HUES48 (cell line): ENCODE measurements around the gene LRRC26.

Experiments used
- H3K27ac ChIP-seq: one replicate; pipeline ENCODE4 v1.7.0; 2013; ENCODE audit warnings: low read depth, low read length, inconsistent platforms
- H3K27me3 ChIP-seq: 2 replicates; pipeline ENCODE4 v1.6.1; 2013; ENCODE audit warnings: mild to moderate bottlenecking, low read length; ENCODE audit not compliant: control insufficient read depth, insufficient read depth
- H3K36me3 ChIP-seq: 2 replicates; pipeline ENCODE4 v1.6.1; 2013; ENCODE audit warnings: low read length; ENCODE audit not compliant: control insufficient read depth, insufficient read depth
- H3K4me1 ChIP-seq: 2 replicates; pipeline ENCODE4 v1.6.1; 2013; ENCODE audit warnings: mild to moderate bottlenecking, low read length; ENCODE audit not compliant: control insufficient read depth, insufficient read depth
- H3K4me3 ChIP-seq: 2 replicates; pipeline ENCODE4 v1.5.1; 2013; ENCODE audit warnings: mild to moderate bottlenecking, low read depth, low read length
- H3K9ac ChIP-seq: 2 replicates; pipeline ENCODE4 v1.6.1; 2013; ENCODE audit warnings: mild to moderate bottlenecking, low read depth, low read length, moderate library complexity
- H3K9me3 ChIP-seq: 2 replicates; pipeline ENCODE4 v1.6.1; 2013; ENCODE audit warnings: low read length; ENCODE audit not compliant: control insufficient read depth, insufficient read depth

LRRC26 gene

DNA sequence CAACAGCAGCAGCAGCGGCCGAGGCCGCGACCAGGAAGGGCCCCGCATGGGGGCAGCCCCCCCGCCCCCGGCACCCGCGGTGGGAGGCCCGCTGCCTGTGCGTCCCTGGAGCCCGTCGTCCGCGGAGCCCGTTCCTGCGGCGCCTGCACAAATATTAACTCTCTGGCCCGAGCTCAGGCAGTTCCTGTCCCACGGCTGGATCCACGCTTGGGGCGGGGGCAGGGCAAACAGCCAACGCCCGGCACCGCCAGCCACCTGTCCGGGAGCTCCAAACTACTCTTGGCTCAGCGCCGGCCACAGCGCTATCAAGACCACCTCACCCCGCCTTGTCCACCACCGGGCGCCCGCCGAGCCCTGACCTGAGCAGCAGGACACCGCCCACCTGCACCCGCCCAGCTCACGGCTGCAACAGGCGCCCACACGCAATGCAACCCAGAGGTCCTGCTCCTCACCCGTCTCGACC lies at the start of gene LRRC26:
LRRC26 (minus strand) TSS at position 156 of the 463 bp plus-strand sequence; CDS start at position 48, 108 bp downstream.
- Histone ChIP-seq H3K9me3 (no peaks in the 10 kb centered on the region), H3K27me3 (peaks cover 86% of the 10 kb centered on the region), H3K36me3 (no peaks in the 10 kb centered on the region), H3K4me1 (no peaks in the 10 kb centered on the region; the same call in 1 of the 2 replicates), H3K27ac (no peak within 1 kb of the TSS), H3K9ac (no peak within 1 kb of the TSS), H3K4me3 (peak within 1 kb of the TSS; percentile 59)

- H3K27ac ChIP-seq, result peak overlapping the region; percentile 35
- peaks cover 5% of the 10 kb centered on the region for H3K27me3 ChIP-seq
- no peak overlapping the region for H3K4me3 ChIP-seq
- H3K9ac ChIP-seq, result no peak overlapping the region
- H3K4me1 ChIP-seq, result no peaks in the 10 kb centered on the region
- H3K9me3 ChIP-seq, result no peaks in the 10 kb centered on the region
- H3K36me3 ChIP-seq, result peaks cover 26% of the 10 kb centered on the region
Measured at GRCh38 chr9:137218754-137219271, 49.0 kb upstream of the LRRC26 start.

GRCh38 chr9:137218212-137218753 lies 48.4 kb upstream of the LRRC26 start:
- Histone ChIP-seq H3K9ac (no peak overlapping the region), H3K36me3 (peaks cover 32% of the 10 kb centered on the region), H3K27ac (peak overlapping the region; percentile 35), H3K9me3 (no peaks in the 10 kb centered on the region), H3K27me3 (peaks cover 5% of the 10 kb centered on the region), H3K4me1 (no peaks in the 10 kb centered on the region), H3K4me3 (no peak overlapping the region)

- no peak overlapping the region for H3K4me3 ChIP-seq
- H3K9ac ChIP-seq, result no peak overlapping the region
- H3K9me3 ChIP-seq, result no peaks in the 10 kb centered on the region
- peaks cover under 1% of the 10 kb centered on the region; the same call in 1 of the 2 replicates for H3K27me3 ChIP-seq
- no peak overlapping the region for H3K27ac ChIP-seq
- H3K36me3 ChIP-seq, result peaks cover 34% of the 10 kb centered on the region
- H3K4me1 ChIP-seq, result no peaks in the 10 kb centered on the region
Measured at GRCh38 chr9:137217276-137218211, 47.7 kb upstream of the LRRC26 start.

DNA sequence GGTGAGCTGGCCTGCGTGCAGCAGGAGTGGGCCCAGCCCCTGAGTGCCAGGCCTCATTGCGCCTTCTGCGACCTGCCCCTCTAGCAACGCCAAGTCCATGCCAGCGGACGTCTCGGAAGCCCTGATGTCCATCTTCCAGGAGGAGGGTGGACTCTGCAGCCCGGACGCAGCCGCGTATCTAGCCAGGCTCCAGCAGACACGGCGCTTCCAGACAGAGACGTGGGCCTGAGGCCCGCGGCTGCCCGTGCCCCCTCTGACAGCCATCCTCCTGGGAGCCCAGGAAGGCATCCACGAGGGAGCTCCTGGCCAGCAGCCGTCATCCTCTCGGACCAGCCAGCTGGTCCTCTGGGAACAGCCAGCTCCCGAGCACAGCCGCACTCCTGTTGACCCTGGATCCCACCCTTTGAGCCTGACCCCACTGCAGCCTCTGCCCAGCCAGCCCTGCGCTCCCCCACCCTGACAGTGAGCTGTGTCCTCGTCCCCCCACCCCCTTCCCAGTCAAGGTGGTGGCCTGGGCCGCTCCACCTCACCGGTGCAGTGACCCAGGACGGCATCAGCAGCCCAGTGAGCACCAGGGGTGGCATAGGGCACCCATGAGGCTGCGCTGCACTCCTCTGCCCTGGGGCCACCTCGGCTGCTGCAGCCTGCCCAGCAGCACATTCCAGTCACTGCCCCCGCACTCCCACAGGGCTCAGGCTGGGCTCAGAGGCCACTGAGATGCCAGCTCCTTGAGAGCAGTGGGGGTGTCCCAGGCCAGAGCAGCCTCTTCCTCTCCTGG lies 46.5 kb upstream of the LRRC26 start:
- Histone ChIP-seq H3K27ac (no peak overlapping the region), H3K4me1 (no peaks in the 10 kb centered on the region), H3K9me3 (no peaks in the 10 kb centered on the region), H3K36me3 (peaks cover 34% of the 10 kb centered on the region), H3K9ac (no peak overlapping the region), H3K4me3 (no peak overlapping the region), H3K27me3 (no peaks in the 10 kb centered on the region)

DNA sequence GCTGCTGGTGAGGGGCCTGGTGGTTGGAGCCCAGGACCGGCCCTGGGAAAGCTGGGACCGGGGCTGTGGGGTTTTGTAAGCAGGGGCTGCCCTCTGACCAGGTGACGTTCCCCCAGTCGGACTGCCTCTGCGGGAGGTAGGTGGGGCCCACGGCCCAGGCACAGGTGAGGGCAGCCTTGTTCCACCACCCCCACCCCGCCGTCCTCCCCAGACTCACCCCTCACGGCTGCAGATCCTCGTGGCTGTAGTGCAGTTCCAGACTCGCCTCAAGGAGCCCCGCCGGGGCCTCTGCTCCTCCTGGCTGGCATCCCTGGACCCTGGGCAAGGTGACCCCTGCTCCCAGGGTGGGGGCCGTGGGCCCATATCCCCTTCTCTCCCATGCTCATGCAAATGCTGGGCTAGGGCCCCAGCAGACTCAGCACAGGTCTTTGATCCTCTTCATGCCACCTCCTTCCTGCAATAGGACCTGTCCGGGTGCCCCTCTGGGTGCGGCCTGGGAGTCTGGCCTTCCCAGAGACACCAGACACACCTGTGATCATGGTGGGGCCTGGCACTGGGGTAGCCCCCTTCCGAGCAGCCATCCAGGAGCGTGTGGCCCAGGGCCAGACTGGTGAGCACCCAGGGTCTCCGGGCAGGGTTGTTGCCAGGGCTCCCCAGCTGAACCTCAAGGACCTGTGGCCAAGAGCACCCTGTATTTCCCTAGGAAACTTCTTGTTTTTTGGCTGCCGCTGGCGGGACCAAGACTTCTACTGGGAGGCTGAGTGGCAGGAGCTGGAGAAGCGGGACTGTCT lies 45.5 kb upstream of the LRRC26 start:
- no peaks in the 10 kb centered on the region for H3K4me1 ChIP-seq
- no peak overlapping the region for H3K4me3 ChIP-seq
- H3K27me3 ChIP-seq, result no peaks in the 10 kb centered on the region
- H3K9me3 ChIP-seq, result no peaks in the 10 kb centered on the region
- H3K36me3 ChIP-seq, result peaks cover 36% of the 10 kb centered on the region
- no peak overlapping the region for H3K27ac ChIP-seq
- no peak overlapping the region for H3K9ac ChIP-seq

DNA sequence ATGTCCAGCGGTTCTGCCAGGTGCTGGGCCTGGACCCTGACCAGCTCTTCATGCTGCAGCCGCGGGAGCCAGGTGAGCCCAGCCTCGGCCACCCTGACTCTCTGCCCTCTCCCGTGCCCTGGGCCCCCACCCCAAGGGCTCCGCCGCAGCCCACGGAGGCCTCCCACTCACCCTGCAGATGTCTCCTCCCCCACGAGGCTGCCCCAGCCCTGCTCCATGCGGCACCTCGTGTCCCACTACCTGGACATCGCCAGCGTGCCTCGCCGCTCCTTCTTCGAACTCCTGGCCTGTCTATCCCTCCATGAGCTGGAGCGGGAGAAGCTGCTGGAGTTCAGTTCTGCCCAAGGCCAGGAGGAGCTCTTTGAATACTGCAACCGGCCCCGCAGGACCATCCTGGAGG lies 44.8 kb upstream of the LRRC26 start:
- H3K27me3 ChIP-seq, result no peaks in the 10 kb centered on the region
- no peaks in the 10 kb centered on the region for H3K4me1 ChIP-seq
- H3K36me3 ChIP-seq, result peaks cover 40% of the 10 kb centered on the region
- H3K27ac ChIP-seq, result no peak overlapping the region
- no peak overlapping the region for H3K4me3 ChIP-seq
- no peaks in the 10 kb centered on the region for H3K9me3 ChIP-seq
- H3K9ac ChIP-seq, result no peak overlapping the region

DNA sequence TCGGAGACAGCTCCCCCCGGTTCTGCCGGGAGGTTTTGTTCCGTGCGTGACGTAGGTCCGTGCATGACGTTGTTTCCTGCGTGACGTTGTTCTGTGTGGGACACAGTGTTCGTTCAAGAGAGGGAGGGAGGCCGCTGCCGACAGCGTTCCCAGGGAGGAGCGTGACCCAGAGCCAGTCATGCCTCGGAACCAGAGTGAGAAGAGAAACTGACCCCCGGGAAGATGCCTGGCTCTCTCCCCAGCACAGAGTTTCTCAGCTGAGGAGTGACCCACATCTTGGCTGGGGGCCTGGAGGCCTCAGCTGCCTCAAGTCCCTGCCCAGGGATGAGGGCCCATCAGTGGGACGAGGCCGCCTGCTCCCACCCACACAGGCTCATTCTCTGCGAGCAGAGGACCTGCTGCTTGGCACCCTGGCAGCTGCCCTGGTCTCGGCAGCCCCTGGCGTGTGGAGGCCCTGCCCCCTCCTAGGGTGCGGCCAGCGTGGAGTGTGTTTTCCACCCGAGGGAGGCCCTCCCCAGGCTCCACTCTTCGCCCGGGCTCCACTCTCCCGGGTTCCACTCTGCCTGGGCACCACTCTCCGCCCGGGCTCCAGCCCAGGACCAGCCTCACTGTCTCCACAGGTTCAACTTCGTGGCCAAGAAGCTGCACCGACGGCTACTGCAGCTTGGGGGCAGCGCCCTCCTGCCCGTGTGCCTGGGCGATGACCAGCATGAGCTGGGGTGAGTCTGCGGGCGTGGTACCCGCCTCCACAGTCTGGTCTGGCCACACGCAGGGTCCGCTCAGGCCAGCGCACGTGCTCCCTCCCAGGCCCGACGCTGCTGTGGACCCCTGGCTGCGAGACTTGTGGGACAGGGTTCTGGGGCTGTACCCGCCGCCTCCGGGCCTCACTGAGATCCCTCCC lies 43.6 kb upstream of the LRRC26 start:
- Histone ChIP-seq H3K9me3 (no peaks in the 10 kb centered on the region), H3K27ac (no peak overlapping the region), H3K9ac (no peak overlapping the region), H3K36me3 (peaks cover 47% of the 10 kb centered on the region), H3K27me3 (no peaks in the 10 kb centered on the region), H3K4me1 (no peaks in the 10 kb centered on the region), H3K4me3 (no peak overlapping the region)

DNA sequence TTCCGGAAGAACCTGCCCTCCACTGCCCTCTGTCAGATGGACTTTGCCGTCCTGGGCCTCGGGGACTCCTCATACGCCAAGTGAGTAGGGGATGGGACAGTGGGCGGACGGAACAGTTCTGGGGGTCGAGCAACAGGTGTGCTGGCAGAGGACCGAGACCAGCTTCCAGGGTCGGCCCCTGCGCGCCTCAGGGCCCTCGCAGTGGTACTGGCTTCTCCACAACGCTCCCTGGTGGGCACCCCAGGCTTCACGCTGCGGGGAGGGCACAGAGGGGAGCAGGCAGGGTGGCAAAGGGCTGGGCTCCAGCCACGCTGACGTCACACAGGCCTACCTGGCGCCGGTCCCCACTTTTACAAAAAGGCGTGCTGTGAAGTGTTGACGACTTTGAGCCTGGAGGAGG lies 42.7 kb upstream of the LRRC26 start:
- peaks cover 50% of the 10 kb centered on the region for H3K36me3 ChIP-seq
- no peak overlapping the region for H3K4me3 ChIP-seq
- no peaks in the 10 kb centered on the region for H3K27me3 ChIP-seq
- no peak overlapping the region for H3K9ac ChIP-seq
- H3K4me1 ChIP-seq, result no peaks in the 10 kb centered on the region
- no peak overlapping the region for H3K27ac ChIP-seq
- H3K9me3 ChIP-seq, result no peaks in the 10 kb centered on the region
